HG03139 (cell line): ENCODE data around the gene TRIO.

ENCODE experiments used
- ATAC-seq: cut with Tn5 transposase; IDR thresholded peaks from one replicate; pipeline ENCODE4 v1.9.1; 2021; ENCODE audit not compliant: unreplicated experiment

The TRIO gene

GRCh38 chr5:14404780-14405179, 261.6 kb downstream of the TRIO start:
- ATAC-seq = no peak

DNA sequence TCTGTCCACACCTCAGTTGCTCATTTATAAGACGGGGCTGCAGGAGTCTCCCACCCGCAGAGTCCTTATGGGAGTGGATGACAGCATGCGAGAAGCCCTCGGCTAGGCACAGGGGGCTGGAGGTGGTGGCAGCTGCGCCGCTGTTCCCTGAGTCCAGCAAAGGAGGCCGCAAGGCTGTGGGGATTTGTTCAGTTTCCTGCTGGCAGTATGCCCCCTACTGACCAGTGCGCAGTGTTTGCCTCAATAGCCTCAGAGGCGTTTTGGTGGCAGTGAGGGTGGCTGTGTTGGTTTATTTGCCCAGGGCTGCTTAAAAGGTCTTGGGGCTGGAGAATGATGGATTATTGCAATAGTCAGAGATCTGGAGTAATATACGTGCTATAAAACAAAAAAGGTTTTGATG, 262.1 kb downstream of the TRIO start:
- no peak for ATAC-seq

GRCh38 chr5:14405706-14406553, 262.8 kb downstream of the TRIO start:
- ATAC-seq = no peak

GRCh38 chr5:14406554-14406849, 263.4 kb downstream of the TRIO start:
- no peak for ATAC-seq

- no peak for ATAC-seq
These were observed 263.9 kb downstream of the TRIO start for GRCh38 chr5:14407051-14407450.

DNA sequence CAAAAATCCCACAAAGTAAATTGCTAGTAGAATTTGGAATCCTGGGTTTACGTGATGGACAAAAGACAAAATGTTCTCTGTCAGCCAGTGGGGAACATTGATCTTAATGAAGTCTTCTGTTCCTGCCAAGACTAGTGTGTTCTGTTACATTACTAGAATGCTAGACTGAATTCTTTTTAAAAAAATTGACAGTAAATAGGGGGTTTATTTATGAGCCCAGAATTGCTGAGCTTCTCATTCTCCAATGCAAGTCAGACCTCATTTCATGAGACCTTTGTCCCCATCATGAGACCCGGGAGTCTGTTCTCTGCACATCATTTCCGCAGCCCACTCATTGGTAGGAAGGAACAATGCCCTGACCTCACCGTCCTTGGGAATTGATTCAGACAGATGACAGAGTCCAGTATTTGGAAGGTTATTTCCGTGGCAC, 264.6 kb downstream of the TRIO start:
- ATAC-seq = no peak

GRCh38 chr5:14408969-14409586, 265.9 kb downstream of the TRIO start:
- ATAC-seq = no peak

DNA sequence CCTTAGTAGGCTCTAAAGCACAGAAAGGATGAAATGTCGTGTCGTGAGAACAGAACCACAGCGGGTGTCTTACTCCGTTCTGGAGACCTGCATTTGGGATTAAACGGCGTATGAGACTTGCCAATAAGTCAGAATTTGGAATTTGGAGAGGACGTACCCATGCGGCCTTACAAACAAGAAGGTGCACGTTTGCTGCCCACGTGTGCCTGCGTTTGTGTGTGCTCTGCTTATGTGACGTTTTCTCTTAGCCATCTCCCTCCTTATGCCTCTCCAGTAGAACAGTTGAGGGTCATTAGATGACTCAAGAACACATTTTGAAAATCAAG, 266.9 kb downstream of the TRIO start:
- no peak for ATAC-seq

- ATAC-seq = no peak
These were observed 267.5 kb downstream of the TRIO start for GRCh38 chr5:14410394-14411201.

DNA sequence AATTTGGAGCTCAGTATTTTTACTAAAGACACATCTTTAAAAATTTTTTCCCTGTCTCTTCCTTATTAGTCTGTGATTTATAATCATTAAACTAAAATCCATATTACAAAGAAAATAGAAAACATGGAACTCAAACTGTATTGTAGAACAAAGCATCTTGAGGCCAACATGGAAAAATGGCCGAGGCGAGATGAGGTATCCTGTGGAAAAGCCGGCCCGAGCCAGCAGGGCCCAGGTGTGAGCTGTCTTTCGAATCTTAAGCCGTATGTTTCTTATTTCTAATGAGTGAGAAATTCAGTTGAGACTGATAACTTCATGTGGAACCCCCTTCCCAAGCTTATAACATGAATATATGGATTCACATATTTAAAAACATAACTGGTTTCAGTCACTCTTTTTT, 268.1 kb downstream of the TRIO start:
- ATAC-seq = no peak

- ATAC-seq = no peak
These were observed 270.2 kb downstream of the TRIO start for GRCh38 chr5:14413331-14413750.

GRCh38 chr5:14414007-14414406, 270.9 kb downstream of the TRIO start:
- ATAC-seq = no peak

DNA sequence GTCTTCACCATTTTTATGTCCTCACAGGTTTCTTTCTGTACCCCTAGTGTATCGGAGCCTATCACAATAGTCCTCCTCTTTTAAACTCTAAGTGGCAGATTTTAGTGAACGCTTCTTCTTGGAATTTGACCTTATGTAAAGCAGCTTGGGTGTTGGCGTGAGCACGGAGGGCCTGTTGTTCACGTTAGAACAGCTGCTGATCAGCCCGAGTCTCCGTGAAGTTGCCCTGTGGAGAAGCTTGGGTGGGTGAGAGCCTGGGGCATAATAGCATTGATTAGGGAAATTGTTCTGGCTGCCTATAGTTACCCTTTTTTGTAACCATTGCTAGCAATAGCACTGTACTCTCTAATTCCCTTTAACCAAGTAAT, 271.5 kb downstream of the TRIO start:
- no peak for ATAC-seq

DNA sequence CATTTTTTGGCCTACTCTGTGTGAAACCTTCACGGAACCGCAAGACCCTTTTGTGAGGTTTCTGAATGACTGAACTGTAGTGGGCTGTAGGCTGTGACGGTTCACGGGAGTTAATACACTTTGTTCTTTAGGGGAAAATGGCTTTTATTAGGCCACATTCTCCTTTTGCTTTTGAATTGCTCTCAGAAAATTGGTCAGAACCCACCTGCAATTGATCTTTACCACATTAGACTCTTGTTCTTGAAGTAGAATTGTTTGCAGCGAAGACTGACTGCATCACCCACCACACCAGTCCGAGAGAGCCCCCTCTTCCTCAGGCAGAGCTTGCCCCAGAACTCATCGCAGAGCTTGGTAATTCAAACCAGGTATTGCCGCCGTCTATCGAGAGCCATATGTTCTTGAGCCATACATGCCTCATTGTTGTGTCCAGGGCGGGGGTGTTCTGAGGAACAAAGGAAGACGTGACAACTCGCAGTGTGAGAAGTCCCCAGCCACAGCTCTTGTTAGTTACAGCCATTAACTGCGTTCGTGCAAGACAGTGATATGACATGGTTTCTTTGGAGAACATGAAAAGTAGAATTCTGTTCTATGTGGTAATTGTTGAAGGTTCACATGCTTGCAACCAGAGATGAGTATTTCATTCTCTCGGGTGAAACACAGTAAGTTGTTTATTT, 272.0 kb downstream of the TRIO start:
- ATAC-seq = peak; percentile 47

DNA sequence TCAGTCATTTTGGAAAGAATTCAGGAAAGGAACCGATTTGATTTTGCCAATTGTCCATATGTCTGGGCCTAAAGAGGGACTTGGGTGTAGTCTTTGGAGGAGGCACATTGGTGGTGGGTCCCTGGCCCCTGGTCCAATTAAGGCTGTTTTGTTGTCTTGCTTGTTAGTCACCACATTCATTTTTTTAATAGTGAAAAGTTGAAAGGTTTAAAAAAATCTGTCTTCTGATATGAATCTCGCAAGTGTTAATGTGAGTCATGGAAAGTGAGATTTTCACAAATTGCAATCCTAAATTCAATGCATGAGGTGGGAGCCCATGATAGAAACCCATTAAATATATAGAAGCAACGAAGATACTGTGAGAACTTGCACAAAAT, 272.5 kb downstream of the TRIO start:
- ATAC-seq = no peak

GRCh38 chr5:14416621-14417275, 273.6 kb downstream of the TRIO start:
- ATAC-seq = no peak

- no peak for ATAC-seq
These were observed 274.2 kb downstream of the TRIO start for GRCh38 chr5:14417276-14417730.

DNA sequence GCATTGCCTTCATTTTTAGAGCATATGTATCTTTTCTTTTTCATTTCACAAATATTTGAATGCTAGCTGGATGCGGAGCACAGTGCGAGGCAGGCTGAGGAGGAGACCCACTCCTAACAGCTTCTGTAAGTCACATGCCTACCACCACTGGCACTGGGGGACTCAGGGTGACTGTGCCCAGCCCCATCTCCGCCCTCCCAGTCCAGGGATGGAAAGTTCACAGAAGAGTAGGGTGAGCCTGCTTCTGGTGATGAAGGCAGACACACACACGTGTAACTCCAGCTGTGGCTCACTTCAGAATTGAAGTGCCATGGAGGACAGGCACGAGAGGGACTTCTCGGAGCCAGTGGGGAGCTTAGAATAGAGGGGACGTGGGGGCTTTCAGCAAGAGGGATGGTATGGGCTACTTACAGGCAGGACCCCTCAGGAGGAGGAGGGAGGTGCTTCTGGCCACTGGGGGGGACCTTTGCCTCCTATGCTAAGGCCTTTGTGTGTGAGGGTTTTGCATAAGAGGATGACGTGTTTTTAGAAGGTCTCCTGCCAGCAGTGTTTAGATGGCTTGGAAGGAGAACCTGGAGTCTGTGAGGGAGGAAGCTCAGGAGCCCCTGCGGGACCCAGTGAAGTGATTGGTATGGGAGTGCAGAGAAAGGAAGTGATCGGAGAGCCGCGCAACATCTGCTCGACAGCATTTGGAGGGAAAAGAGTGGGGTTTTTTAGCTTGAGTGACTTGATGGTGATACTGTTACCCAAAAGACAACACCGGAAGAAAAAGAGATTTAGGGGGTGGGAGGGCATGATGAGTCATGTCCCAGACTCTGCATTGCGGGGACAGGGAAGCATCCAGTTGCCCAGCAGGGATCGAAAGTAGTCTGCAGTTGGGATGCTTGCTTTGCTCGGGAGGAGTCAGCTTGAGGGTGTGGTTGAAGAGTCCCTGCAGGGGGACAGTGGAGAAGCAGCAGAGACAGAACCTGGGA, 274.9 kb downstream of the TRIO start:
- ATAC-seq = no peak

DNA sequence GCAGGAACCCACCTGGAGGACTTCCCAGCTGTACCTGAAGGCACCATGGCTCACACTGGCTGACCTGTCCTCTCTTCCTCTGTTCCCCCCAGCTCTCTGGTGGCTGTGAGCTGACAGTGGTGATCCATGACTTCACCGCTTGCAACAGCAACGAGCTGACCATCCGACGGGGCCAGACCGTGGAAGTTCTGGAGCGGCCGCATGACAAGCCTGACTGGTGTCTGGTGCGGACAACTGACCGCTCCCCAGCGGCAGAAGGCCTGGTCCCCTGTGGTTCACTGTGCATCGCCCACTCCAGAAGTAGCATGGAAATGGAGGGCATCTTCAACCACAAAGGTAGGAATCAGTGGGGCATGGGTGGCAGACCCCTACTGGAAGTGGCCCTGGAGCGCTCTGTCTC, 276.5 kb downstream of the TRIO start:
- no peak for ATAC-seq
